Right lobe of liver (tissue), 6 donors: Measurements from ENCODE around the gene SLC51A. TPM values are rescaled to one million over a fixed set of nuclear protein-coding genes. Genes with fewer than 3 reads are reported as not detected.

Experiments used
- ATAC-seq, 4 donors: fragments of 200-7000 bp; cut with Tn5 transposase; one replicate each; pipeline ENCODE4 v1.9.1; 2020; ENCODE audit warnings: mild to moderate bottlenecking in 4 of 4, moderate library complexity in 4 of 4
- DNase-seq, 3 donors: peaks; one replicate each; pipeline ENCODE4 v3.0.0-alpha.2; 2020
- H3K27ac ChIP-seq, 3 donors: fragments of 200-600 bp; one replicate each; pipeline ENCODE4 v1.8.0; 2022
- H3K27me3 ChIP-seq, 2 donors: fragments of 200-600 bp; one replicate each; pipeline ENCODE4 v1.8.0; 2022
- H3K36me3 ChIP-seq, 4 donors: fragments of 200-600 bp; sonication (generic) in 1 of 4; one replicate each; pipeline versions ENCODE4 v1.5.1 to v1.8.0; 2017 to 2022; ENCODE audit warnings: control low read depth in 1 of 4
- H3K4me1 ChIP-seq, 4 donors: fragments of 200-600 bp; sonication (generic) in 1 of 4; one replicate each; pipeline versions ENCODE4 v1.5.1 to v1.8.0; 2017 to 2022; ENCODE audit warnings: control low read depth in 1 of 4
- H3K4me3 ChIP-seq, 3 donors: fragments of 200-600 bp; one replicate each; pipeline ENCODE4 v1.8.0; 2022
- H3K9me3 ChIP-seq, 4 donors: fragments of 200-600 bp; sonication (generic) in 1 of 4; one replicate each; pipeline versions ENCODE4 v1.5.1 to v1.8.0; 2017 to 2022; ENCODE audit warnings: control low read depth in 1 of 4
- POLR2A ChIP-seq: fragments of 450-650 bp; IDR thresholded peaks from one replicate; pipeline ENCODE4 v1.6.1; 2017; ENCODE audit warnings: antibody characterized with exemption, mild to moderate bottlenecking
- WGBS: methylation state at CpG from one replicate; pipeline ENCODE4 v1.1.6; 2018; ENCODE audit warnings: low coverage, low lambda C conversion rate; ENCODE audit not compliant: insufficient coverage; ENCODE audit errors: missing lambda C conversion rate; 5-methylcytosine and 5-hydroxymethylcytosine counted together
- intact Hi-C, 2 donors: fragments of 100-400 bp; cut with DNase I; formaldehyde crosslinking; loops; one replicate each; pipeline versions ENCODE4 v1.11.2 to v1.14.1; 2022
- total RNA-seq, 6 experiments: library from RNA; depleted of rRNA in 2 of 6; stranded (reverse); fragments of >200 nt in 2 of 6; fragmentation: NEBNext Ultra II Directional in 3 of 6; extraction: Animal tissue kit (Norgen Biotek cat#: 25700) in 3 of 6; gene quantifications; one replicate each; pipeline versions ENCODE4 v1.1.0 to v1.2.4, GENCODE V29; 2016 to 2023
- TF ChIP-seq, protein P1 (sequence below), 4 donors: fragments of 200-600 bp in 3 of 4; fragments of 450-650 bp in 1 of 4; IDR thresholded peaks; one replicate each; pipeline versions ENCODE4 v1.5.1 to v1.8.0; 2016 to 2022; ENCODE audit warnings: antibody characterized with exemption in 4 of 4, mild to moderate bottlenecking in 2 of 4
- donor health status: DM: no; HTN: yes; CAD: no.
- donor health status: DM: no; HTN: no; CAD: no.
- donor health status: DM: no; HTN: no; CAD: no.
- donor health status: DM: no; HTN: yes; CAD: no.
- donor health status: DM: no; HTN: yes; CAD: no.

Gene SLC51A
- total RNA-seq, 6 experiments from 2014 or later: 23.1 to 129 (median 64.0) TPM

DNA sequence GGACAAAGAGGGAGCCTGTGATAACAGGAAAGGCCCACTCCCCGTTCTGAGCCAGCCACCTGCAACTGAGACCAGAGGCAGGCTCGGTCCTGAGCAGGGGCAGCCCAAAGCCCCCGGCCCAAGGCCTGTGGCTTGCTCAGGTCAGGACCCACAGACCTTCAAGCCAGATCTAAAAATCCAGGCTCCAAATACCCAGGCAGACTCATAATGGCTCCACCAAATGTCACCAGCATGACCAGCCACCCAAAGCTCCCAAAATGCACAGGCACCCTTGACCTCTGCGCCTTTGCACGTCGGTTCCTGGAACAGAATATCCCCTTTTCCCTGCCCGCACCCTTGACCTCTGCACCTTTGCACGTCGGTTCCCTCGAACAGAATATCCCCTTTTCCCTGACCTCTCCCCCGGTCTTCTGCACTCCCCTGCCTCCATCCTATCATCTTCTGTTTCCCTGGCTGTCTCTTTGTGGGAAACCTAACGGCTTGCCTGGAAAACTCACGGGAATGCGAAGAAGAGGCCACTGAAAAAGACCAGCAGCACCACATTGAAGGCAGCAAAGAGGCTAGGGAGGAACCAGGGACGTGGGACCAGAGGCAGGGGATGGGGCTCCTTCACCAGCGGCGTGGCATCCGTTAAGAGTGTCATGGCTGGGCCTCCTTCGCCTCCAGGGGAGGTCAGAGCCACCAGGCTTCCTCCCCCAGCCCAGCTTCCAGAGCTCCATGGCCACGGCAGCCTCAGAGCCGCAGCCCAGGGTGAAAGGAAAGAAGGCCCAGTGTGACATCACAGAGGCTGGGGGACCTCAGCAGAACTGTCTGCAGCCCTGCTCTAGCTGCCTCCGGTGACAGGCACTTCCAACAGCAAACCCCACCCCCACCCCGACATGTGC lies 5.4 kb upstream of the SLC51A start, which contains the start of gene ZDHHC19:
ZDHHC19 (minus strand) TSS at position 728 of the 884 bp plus-strand sequence; CDS start at position 643, 85 bp downstream.
- no peaks in the 10 kb centered on the region for H3K27me3 ChIP-seq
- no peaks in the 10 kb centered on the region for H3K36me3 ChIP-seq
- no peak within 1 kb of the TSS for H3K4me3 ChIP-seq
- H3K4me1 ChIP-seq: peaks cover 0 to 27% (median 10%) of the 10 kb centered on the region in 4 donors
- no peaks in the 10 kb centered on the region for H3K9me3 ChIP-seq
- DNase-seq (peak in 1 of 3 donors; percentile 14), ATAC-seq (no peak)
- intact Hi-C loops: no loop called here
- no peak for TF ChIP-seq POLR2A
- TF ChIP-seq, protein P1, sequence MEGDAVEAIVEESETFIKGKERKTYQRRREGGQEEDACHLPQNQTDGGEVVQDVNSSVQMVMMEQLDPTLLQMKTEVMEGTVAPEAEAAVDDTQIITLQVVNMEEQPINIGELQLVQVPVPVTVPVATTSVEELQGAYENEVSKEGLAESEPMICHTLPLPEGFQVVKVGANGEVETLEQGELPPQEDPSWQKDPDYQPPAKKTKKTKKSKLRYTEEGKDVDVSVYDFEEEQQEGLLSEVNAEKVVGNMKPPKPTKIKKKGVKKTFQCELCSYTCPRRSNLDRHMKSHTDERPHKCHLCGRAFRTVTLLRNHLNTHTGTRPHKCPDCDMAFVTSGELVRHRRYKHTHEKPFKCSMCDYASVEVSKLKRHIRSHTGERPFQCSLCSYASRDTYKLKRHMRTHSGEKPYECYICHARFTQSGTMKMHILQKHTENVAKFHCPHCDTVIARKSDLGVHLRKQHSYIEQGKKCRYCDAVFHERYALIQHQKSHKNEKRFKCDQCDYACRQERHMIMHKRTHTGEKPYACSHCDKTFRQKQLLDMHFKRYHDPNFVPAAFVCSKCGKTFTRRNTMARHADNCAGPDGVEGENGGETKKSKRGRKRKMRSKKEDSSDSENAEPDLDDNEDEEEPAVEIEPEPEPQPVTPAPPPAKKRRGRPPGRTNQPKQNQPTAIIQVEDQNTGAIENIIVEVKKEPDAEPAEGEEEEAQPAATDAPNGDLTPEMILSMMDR (IDR thresholded peaks at IDR 0.05): no peak
- no peak within 1 kb of the TSS for H3K27ac ChIP-seq
- 66% methylated on average over 11 of the region's 23 CpGs for WGBS

DNA sequence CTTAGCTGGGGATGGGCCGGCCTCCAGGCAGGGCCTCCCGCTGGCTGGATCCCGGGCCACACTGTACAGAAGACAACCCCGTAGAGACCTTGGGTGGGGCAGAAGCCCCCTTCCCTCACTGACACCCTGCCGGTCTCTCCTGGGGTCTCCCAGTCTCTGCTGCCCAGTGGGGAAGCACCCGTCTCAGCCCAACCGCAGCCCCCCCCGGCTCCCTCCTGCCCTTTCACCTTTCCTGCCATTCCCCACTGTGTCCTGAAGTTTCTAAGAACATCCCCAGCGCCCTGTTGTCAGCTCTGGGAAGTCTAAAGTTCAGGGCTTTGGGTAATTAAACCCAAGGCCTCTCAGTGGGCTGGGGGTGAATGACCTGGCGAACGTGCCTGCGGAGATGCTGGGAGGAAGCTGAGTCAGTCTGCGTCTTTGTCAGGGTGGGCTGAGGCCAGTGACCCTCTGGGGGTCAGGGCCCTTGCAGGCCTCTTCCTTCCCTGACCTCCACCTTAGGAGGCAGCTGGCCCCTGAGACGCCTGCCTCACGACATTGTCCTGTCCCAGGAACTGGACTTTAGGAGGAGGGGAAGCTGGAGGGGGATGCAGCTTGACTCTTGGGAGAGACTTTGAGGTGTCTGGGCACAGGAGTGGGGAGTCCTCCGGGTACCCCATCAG lies 1.4 kb upstream of the SLC51A start:
- no peaks in the 10 kb centered on the region for H3K27me3 ChIP-seq
- intact Hi-C loops: no loop called here
- peak; percentile 74 to 87 (median 86) for DNase-seq
- ATAC-seq: peak; percentile 57 to 75 (median 68)
- no peak for TF ChIP-seq POLR2A
- TF ChIP-seq, protein P1 (IDR thresholded peaks at IDR 0.05): no peak
- peak overlapping the region; percentile 43 to 79 (median 68) for H3K27ac ChIP-seq
- H3K4me1 ChIP-seq: peaks cover 0 to 50% (median 19%) of the 10 kb centered on the region in 4 donors
- no peaks in the 10 kb centered on the region for H3K9me3 ChIP-seq
- no peak overlapping the region for H3K4me3 ChIP-seq
- 30% methylated on average over 6 of the region's 16 CpGs for WGBS
- H3K36me3 ChIP-seq: no peaks in the 10 kb centered on the region

DNA sequence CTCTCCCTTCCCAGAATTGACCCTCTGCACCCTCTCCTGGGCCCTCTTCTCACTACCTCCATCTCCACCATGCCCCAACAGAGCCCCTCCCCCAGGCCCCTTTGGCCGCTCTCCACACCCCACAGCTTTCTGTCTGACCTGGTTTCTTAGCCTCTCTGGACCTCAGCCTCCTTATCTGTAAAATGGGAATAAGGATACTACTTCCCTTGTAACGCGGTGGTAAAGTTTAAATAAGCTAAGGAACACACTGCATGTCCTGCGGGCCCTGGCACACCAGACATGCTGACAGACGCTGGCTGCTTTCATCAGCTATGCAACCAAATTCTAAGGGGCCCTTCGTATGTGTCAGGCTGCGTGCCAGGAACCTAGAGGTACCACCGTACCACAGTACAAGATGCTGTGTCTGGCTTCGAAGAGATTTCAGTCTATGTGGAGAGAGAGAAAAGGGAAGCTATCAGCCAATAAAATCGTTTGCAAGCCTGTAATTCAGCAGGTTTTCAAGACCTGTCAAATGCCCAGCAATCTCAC lies 777 bp upstream of the SLC51A start:
- peak overlapping the region in 2 of 3 donors; percentile 43 to 79 for H3K27ac ChIP-seq
- H3K9me3 ChIP-seq: no peaks in the 10 kb centered on the region
- ATAC-seq (no peak), DNase-seq (no peak)
- TF ChIP-seq POLR2A: no peak
- TF ChIP-seq, protein P1 (IDR thresholded peaks at IDR 0.05): no peak
- no peaks in the 10 kb centered on the region for H3K27me3 ChIP-seq
- no peaks in the 10 kb centered on the region for H3K36me3 ChIP-seq
- peaks cover 0 to 50% (median 19%) of the 10 kb centered on the region in 4 donors for H3K4me1 ChIP-seq
- no peak overlapping the region for H3K4me3 ChIP-seq
- 51% methylated on average over 10 of the region's 10 CpGs for WGBS
- intact Hi-C loops: no loop called here

DNA sequence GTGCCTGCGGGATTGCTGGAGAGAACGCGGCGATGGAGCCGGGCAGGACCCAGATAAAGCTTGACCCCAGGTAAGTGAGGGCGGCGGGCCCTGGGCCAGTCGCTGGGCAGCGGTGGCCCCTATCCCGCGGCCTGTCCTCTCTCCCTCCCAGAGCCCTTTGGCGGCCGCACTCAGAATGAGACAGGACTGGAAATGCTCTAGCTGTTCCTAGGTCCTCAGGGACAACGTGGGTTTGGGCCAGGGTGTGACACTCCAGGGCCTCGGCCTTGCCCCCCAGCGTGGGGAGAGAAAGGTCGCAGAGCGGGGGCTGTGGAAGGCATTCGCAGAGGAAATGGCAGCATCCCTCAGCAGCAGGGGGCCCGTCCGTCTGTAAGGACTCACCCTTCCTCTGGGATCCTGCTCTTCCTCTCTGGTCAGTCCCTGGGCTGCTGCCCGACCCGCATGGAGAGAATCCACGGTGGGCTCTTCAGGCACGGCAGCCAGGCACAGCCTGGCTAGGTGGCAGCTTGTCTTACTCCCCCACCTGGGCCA lies 412 bp downstream of the SLC51A start:
- Histone ChIP-seq H3K27me3 (no peaks in the 10 kb centered on the region), H3K4me1 (peaks cover 0 to 50% (median 19%) of the 10 kb centered on the region in 4 donors), H3K4me3 (peak overlapping the region; percentile 55 to 69 (median 66)), H3K9me3 (no peaks in the 10 kb centered on the region), H3K36me3 (no peaks in the 10 kb centered on the region), H3K27ac (peak overlapping the region; percentile 29 to 79 (median 43))
- peak in 2 of 3 donors; percentile 39 to 76 for DNase-seq
- 23% methylated on average over 4 of the region's 25 CpGs for WGBS
- ATAC-seq: peak; percentile 24 to 74 (median 71)
- TF ChIP-seq, protein P1 (IDR thresholded peaks at IDR 0.05): no peak
- no peak for TF ChIP-seq POLR2A
- intact Hi-C loops: no loop called here
